Sigmoid colon (tissue), 3 donors: Measurements from ENCODE around the gene HDLBP.

Experiments
- POLR2A ChIP-seq, 2 donors: fragments of 450-650 bp; IDR thresholded peaks; one replicate each; pipeline ENCODE4 v1.6.1; 2016; ENCODE audit warnings: antibody characterized with exemption in 2 of 2, mild to moderate bottlenecking in 2 of 2, moderate library complexity in 2 of 2
- TF ChIP-seq, protein P1 (sequence below), 4 experiments: fragments of 450-650 bp in 3 of 4; fragments of 200-600 bp in 1 of 4; IDR thresholded peaks; one replicate each; pipeline ENCODE4 v1.5.1; 2016 to 2019; ENCODE audit warnings: antibody characterized with exemption in 4 of 4, mild to moderate bottlenecking in 3 of 4, moderate library complexity in 2 of 4

DNA sequence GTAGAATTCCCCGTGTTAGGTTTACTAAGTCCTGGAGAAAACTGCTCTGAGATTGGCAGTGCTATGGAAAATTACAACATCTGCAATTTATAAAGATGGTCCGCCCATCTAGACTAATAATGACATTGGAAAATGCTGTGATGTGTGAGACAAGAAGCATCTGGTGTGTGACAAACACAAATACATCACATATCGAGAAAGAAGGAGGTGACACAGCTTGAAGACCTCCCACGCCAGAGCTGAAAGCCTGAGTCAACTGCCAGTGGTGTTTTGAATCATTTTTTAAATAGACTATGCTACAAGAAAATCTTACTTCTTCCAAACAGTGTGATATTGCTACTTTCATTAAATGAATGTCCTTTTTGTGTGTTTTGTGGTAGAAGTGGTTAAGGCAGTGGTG lies 135.6 kb downstream of the HDLBP start:
- TF ChIP-seq POLR2A (IDR thresholded peaks at IDR 0.05) = no peak
- TF ChIP-seq, protein P1, sequence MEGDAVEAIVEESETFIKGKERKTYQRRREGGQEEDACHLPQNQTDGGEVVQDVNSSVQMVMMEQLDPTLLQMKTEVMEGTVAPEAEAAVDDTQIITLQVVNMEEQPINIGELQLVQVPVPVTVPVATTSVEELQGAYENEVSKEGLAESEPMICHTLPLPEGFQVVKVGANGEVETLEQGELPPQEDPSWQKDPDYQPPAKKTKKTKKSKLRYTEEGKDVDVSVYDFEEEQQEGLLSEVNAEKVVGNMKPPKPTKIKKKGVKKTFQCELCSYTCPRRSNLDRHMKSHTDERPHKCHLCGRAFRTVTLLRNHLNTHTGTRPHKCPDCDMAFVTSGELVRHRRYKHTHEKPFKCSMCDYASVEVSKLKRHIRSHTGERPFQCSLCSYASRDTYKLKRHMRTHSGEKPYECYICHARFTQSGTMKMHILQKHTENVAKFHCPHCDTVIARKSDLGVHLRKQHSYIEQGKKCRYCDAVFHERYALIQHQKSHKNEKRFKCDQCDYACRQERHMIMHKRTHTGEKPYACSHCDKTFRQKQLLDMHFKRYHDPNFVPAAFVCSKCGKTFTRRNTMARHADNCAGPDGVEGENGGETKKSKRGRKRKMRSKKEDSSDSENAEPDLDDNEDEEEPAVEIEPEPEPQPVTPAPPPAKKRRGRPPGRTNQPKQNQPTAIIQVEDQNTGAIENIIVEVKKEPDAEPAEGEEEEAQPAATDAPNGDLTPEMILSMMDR (IDR thresholded peaks at IDR 0.05) = no peak
